Hematopoietic multipotent progenitor cell treated with erythropoietin and hydrocortisone succinate and interleukin-3 and kit ligand, for 8 days (in vitro differentiated cells): Measurements from ENCODE around the gene PNPLA6.

ENCODE experiments used
- DNase-seq: peaks from one replicate; pipeline ENCODE4 v3.0.0-alpha.2; 2015

Gene PNPLA6

GRCh38 chr19:7515645-7516151, 19.8 kb upstream of the PNPLA6 start, which contains the start of gene ZNF358:
Gene ZNF358, plus strand, starts transcription at chr19:7516103. Its CDS starts 3,140 bp downstream, at chr19:7519243.
- peak; percentile 33 for DNase-seq

GRCh38 chr19:7516333-7516732, 19.2 kb upstream of the PNPLA6 start:
- DNase-seq: no peak

- DNase-seq: no peak
These were observed 18.6 kb upstream of the PNPLA6 start for GRCh38 chr19:7516878-7517277.

GRCh38 chr19:7519361-7520130, 16.0 kb upstream of the PNPLA6 start:
- no peak for DNase-seq

GRCh38 chr19:7520131-7521051, 15.1 kb upstream of the PNPLA6 start:
- DNase-seq: no peak

- no peak for DNase-seq
These were observed 13.9 kb upstream of the PNPLA6 start for GRCh38 chr19:7521551-7522071.

- peak; percentile 97 for DNase-seq
These were observed 13.2 kb upstream of the PNPLA6 start, which contains the start of gene MCOLN1 for GRCh38 chr19:7522072-7522922. Gene MCOLN1, plus strand, starts transcription at chr19:7522624. Its CDS starts 127 bp downstream, at chr19:7522751.

GRCh38 chr19:7522923-7523667, 12.4 kb upstream of the PNPLA6 start:
- peak; percentile 49 for DNase-seq

- DNase-seq: no peak
These were observed 11.0 kb upstream of the PNPLA6 start for GRCh38 chr19:7524523-7524922.

- no peak for DNase-seq
These were observed 10.4 kb upstream of the PNPLA6 start for GRCh38 chr19:7524992-7525739.

- peak; percentile 56 for DNase-seq
These were observed 9.2 kb upstream of the PNPLA6 start for GRCh38 chr19:7526059-7526929.

GRCh38 chr19:7527516-7528191, 7.9 kb upstream of the PNPLA6 start:
- no peak for DNase-seq

GRCh38 chr19:7528192-7528519, 7.4 kb upstream of the PNPLA6 start:
- no peak for DNase-seq

- DNase-seq: no peak
These were observed 6.8 kb upstream of the PNPLA6 start for GRCh38 chr19:7528522-7529245.

GRCh38 chr19:7529246-7529600, 6.3 kb upstream of the PNPLA6 start:
- DNase-seq: no peak

- DNase-seq: no peak
These were observed 5.7 kb upstream of the PNPLA6 start for GRCh38 chr19:7529610-7530490.

GRCh38 chr19:7533281-7533885, 2.1 kb upstream of the PNPLA6 start:
- DNase-seq: no peak
